NCI-H2196 (cell line): ENCODE measurements around the gene CFAP57.

Experiments used
- DNase-seq: peaks from one replicate; lab custom pipeline; 2025; ENCODE audit not compliant: unreplicated experiment; lab: John Stamatoyannopoulos, UW

The CFAP57 gene

GRCh38 chr1:43275826-43276620, 103.9 kb downstream of the CFAP57 start:
- no peak for DNase-seq

GRCh38 chr1:43276673-43277072, 104.5 kb downstream of the CFAP57 start:
- DNase-seq, result no peak

GRCh38 chr1:43277116-43277876, 105.2 kb downstream of the CFAP57 start:
- DNase-seq, result no peak

- no peak for DNase-seq
Measured at GRCh38 chr1:43279161-43279560, 107.0 kb downstream of the CFAP57 start.

- DNase-seq, result no peak
Measured at GRCh38 chr1:43279666-43280065, 107.5 kb downstream of the CFAP57 start.

- DNase-seq, result no peak
Measured at GRCh38 chr1:43280692-43281091, 108.6 kb downstream of the CFAP57 start.

GRCh38 chr1:43282220-43283195, 110.4 kb downstream of the CFAP57 start:
- DNase-seq, result no peak

GRCh38 chr1:43284065-43284464, 111.9 kb downstream of the CFAP57 start:
- no peak for DNase-seq

GRCh38 chr1:43284546-43285110, 112.5 kb downstream of the CFAP57 start:
- no peak for DNase-seq

- peak; percentile 89 for DNase-seq
Measured at GRCh38 chr1:43285269-43285990, 113.3 kb downstream of the CFAP57 start, which contains the start of gene C1orf210. C1orf210 (minus strand) TSS chr1:43285581; CDS start chr1:43283270, 2,311 bp downstream.

- no peak for DNase-seq
Measured at GRCh38 chr1:43286115-43286514, 114.0 kb downstream of the CFAP57 start.

GRCh38 chr1:43286533-43286932, 114.4 kb downstream of the CFAP57 start:
- no peak for DNase-seq

- DNase-seq, result no peak
Measured at GRCh38 chr1:43288058-43288784, 116.1 kb downstream of the CFAP57 start.

- no peak for DNase-seq
Measured at GRCh38 chr1:43288785-43289706, 116.9 kb downstream of the CFAP57 start.

GRCh38 chr1:43292216-43292615, 120.1 kb downstream of the CFAP57 start:
- no peak for DNase-seq

- DNase-seq, result no peak
Measured at GRCh38 chr1:43292679-43293078, 120.5 kb downstream of the CFAP57 start.

GRCh38 chr1:43293176-43293575, 121.0 kb downstream of the CFAP57 start:
- DNase-seq, result no peak
